NK-92 (cell line): ENCODE data around the gene METTL13.

Experiments used
- DNase-seq: peaks from one replicate; lab custom pipeline; 2025; ENCODE audit not compliant: unreplicated experiment; lab: John Stamatoyannopoulos, UW

The METTL13 gene

GRCh38 chr1:171801487-171801891 is 20.0 kb downstream of the METTL13 start:
- no peak for DNase-seq

GRCh38 chr1:171802207-171802606 is 20.7 kb downstream of the METTL13 start:
- DNase-seq: no peak

- DNase-seq: no peak
Observed at GRCh38 chr1:171803045-171803444, 21.6 kb downstream of the METTL13 start.

GRCh38 chr1:171803461-171804022 is 22.1 kb downstream of the METTL13 start:
- no peak for DNase-seq

GRCh38 chr1:171805395-171806115 is 24.1 kb downstream of the METTL13 start:
- DNase-seq: no peak

- DNase-seq: no peak
Observed at GRCh38 chr1:171807556-171807955, 26.1 kb downstream of the METTL13 start.

- no peak for DNase-seq
Observed at GRCh38 chr1:171809834-171810233, 28.4 kb downstream of the METTL13 start.

- no peak for DNase-seq
Observed at GRCh38 chr1:171811672-171812071, 30.2 kb downstream of the METTL13 start.

- no peak for DNase-seq
Observed at GRCh38 chr1:171814692-171815091, 33.2 kb downstream of the METTL13 start.

GRCh38 chr1:171816300-171816901 is 34.9 kb downstream of the METTL13 start:
- DNase-seq: no peak

GRCh38 chr1:171817511-171818265 is 36.2 kb downstream of the METTL13 start:
- no peak for DNase-seq

- DNase-seq: no peak
Observed at GRCh38 chr1:171819946-171820345, 38.5 kb downstream of the METTL13 start.

- DNase-seq: no peak
Observed at GRCh38 chr1:171826973-171827372, 45.5 kb downstream of the METTL13 start.

- DNase-seq: no peak
Observed at GRCh38 chr1:171828794-171829193, 47.3 kb downstream of the METTL13 start.

GRCh38 chr1:171833091-171833825 is 51.8 kb downstream of the METTL13 start:
- DNase-seq: no peak

- DNase-seq: no peak
Observed at GRCh38 chr1:171834821-171835220, 53.4 kb downstream of the METTL13 start.

- DNase-seq: no peak
Observed at GRCh38 chr1:171835891-171836290, 54.4 kb downstream of the METTL13 start.

- DNase-seq: no peak
Observed at GRCh38 chr1:171841050-171841910, 59.8 kb downstream of the METTL13 start, which contains the start of gene DNM3. Gene DNM3, plus strand, starts transcription at chr1:171841498. Its CDS starts 159 bp downstream, at chr1:171841657.

- DNase-seq: no peak
Observed at GRCh38 chr1:171841931-171842761, 60.7 kb downstream of the METTL13 start.
